HEK293 (cell line): ENCODE measurements around the gene ARMC7.

ENCODE experiments used
- AEBP2 ChIP-seq: fragments of 450-650 bp; formaldehyde crosslinking; IDR thresholded peaks from 2 replicates; pipeline ENCODE4 v1.5.1; 2016; ENCODE audit warnings: missing biosample characterization, missing genetic modification characterization, borderline replicate concordance
- ATF2 ChIP-seq: fragments of 450-650 bp; formaldehyde crosslinking; IDR thresholded peaks from 2 replicates; pipeline ENCODE4 v1.5.1; 2016; ENCODE audit warnings: missing biosample characterization, missing genetic modification characterization, low read depth
- GLIS1 ChIP-seq: fragments of 450-650 bp; formaldehyde crosslinking; IDR thresholded peaks from 2 replicates; pipeline ENCODE4 v1.5.1; 2016; ENCODE audit warnings: missing biosample characterization, missing genetic modification characterization
- KLF10 ChIP-seq: fragments of 450-650 bp; IDR thresholded peaks from 2 replicates; pipeline ENCODE4 v1.5.1; 2018; ENCODE audit warnings: missing biosample characterization, mild to moderate bottlenecking, missing genetic modification characterization
- KLF8 ChIP-seq: fragments of 450-650 bp; formaldehyde crosslinking; IDR thresholded peaks from 2 replicates; pipeline ENCODE4 v1.5.1; 2016; ENCODE audit warnings: missing biosample characterization, missing genetic modification characterization
- PRDM4 ChIP-seq: fragments of 450-650 bp; formaldehyde crosslinking; IDR thresholded peaks from 2 replicates; pipeline ENCODE4 v1.5.1; 2017; ENCODE audit warnings: missing biosample characterization, missing genetic modification characterization
- PRDM6 ChIP-seq: fragments of 450-650 bp; formaldehyde crosslinking; IDR thresholded peaks from 2 replicates; pipeline ENCODE4 v1.5.1; 2017; ENCODE audit warnings: missing biosample characterization, missing genetic modification characterization
- SCRT1 ChIP-seq: fragments of 450-650 bp; formaldehyde crosslinking; IDR thresholded peaks from 2 replicates; pipeline ENCODE4 v1.5.1; 2016; ENCODE audit warnings: missing biosample characterization, missing genetic modification characterization, borderline replicate concordance
- YY2 ChIP-seq: fragments of 450-650 bp; formaldehyde crosslinking; IDR thresholded peaks from 2 replicates; pipeline ENCODE4 v1.5.1; 2016; ENCODE audit warnings: missing biosample characterization, missing genetic modification characterization
- ZNF138 ChIP-seq: fragments of 450-650 bp; formaldehyde crosslinking; IDR thresholded peaks from 2 replicates; pipeline ENCODE4 v1.5.1; 2016; ENCODE audit warnings: missing biosample characterization, missing genetic modification characterization, borderline replicate concordance
- ZNF155 ChIP-seq: fragments of 450-650 bp; formaldehyde crosslinking; IDR thresholded peaks from 2 replicates; pipeline ENCODE4 v1.5.1; 2016; ENCODE audit warnings: missing biosample characterization, missing genetic modification characterization
- ZNF211 ChIP-seq: fragments of 450-650 bp; formaldehyde crosslinking; IDR thresholded peaks from 2 replicates; pipeline ENCODE4 v1.5.1; 2016; ENCODE audit warnings: low read depth, missing biosample characterization, missing genetic modification characterization
- ZNF274 ChIP-seq, 2 experiments: fragments of 200-500 bp in 1 of 2; fragments of 450-650 bp in 1 of 2; sonication (Bioruptor generic) in 1 of 2; formaldehyde crosslinking in 1 of 2; IDR thresholded peaks; 2 replicates each; pipeline versions ENCODE4 v1.5.1 to v1.6.1; 2014 to 2016; ENCODE audit warnings: borderline replicate concordance in 1 of 2, inconsistent platforms in 1 of 2, low read length in 1 of 2, missing biosample characterization in 1 of 2, missing genetic modification characterization in 1 of 2
- ZNF350 ChIP-seq: fragments of 450-650 bp; formaldehyde crosslinking; IDR thresholded peaks from 2 replicates; pipeline ENCODE4 v1.5.0; 2017; ENCODE audit warnings: missing biosample characterization, mild to moderate bottlenecking, missing genetic modification characterization
- ZNF398 ChIP-seq: fragments of 450-650 bp; formaldehyde crosslinking; IDR thresholded peaks from 2 replicates; pipeline ENCODE4 v1.5.1; 2017; ENCODE audit warnings: missing biosample characterization, missing genetic modification characterization
- ZNF423 ChIP-seq: fragments of 450-650 bp; formaldehyde crosslinking; IDR thresholded peaks from 2 replicates; pipeline ENCODE4 v1.5.1; 2016; ENCODE audit warnings: missing biosample characterization, missing genetic modification characterization
- ZNF510 ChIP-seq: fragments of 450-650 bp; formaldehyde crosslinking; IDR thresholded peaks from 2 replicates; pipeline ENCODE4 v1.5.1; 2018; ENCODE audit warnings: mild to moderate bottlenecking, missing genetic modification characterization, missing biosample characterization; ENCODE audit not compliant: insufficient replicate concordance
- ZNF548 ChIP-seq: fragments of 450-650 bp; formaldehyde crosslinking; IDR thresholded peaks from 2 replicates; pipeline ENCODE4 v1.5.1; 2016; ENCODE audit warnings: missing biosample characterization, missing genetic modification characterization
- ZNF549 ChIP-seq: fragments of 450-650 bp; IDR thresholded peaks from 2 replicates; pipeline ENCODE4 v1.5.1; 2018; ENCODE audit warnings: missing biosample characterization, missing genetic modification characterization, mild to moderate bottlenecking, inconsistent platforms, moderate library complexity
- ZNF600 ChIP-seq: fragments of 450-650 bp; formaldehyde crosslinking; IDR thresholded peaks from 2 replicates; pipeline ENCODE4 v1.5.1; 2016; ENCODE audit warnings: missing biosample characterization, missing genetic modification characterization
- ZNF621 ChIP-seq: fragments of 450-650 bp; formaldehyde crosslinking; IDR thresholded peaks from 2 replicates; pipeline ENCODE4 v1.5.1; 2017; ENCODE audit warnings: missing biosample characterization, missing genetic modification characterization
- ZNF692 ChIP-seq: fragments of 450-650 bp; formaldehyde crosslinking; IDR thresholded peaks from 2 replicates; pipeline ENCODE4 v1.5.1; 2016; ENCODE audit warnings: missing biosample characterization, missing genetic modification characterization
- ZNF76 ChIP-seq: fragments of 450-650 bp; formaldehyde crosslinking; IDR thresholded peaks from 2 replicates; pipeline ENCODE4; 2016; ENCODE audit warnings: low read depth, missing biosample characterization, missing genetic modification characterization, borderline replicate concordance
- ZSCAN23 ChIP-seq: fragments of 450-650 bp; formaldehyde crosslinking; IDR thresholded peaks from 2 replicates; pipeline ENCODE4 v1.5.1; 2016; ENCODE audit warnings: missing biosample characterization, missing genetic modification characterization
- ZSCAN4 ChIP-seq: fragments of 450-650 bp; formaldehyde crosslinking; IDR thresholded peaks from 2 replicates; pipeline ENCODE4 v1.5.1; 2017; ENCODE audit warnings: missing biosample characterization, missing genetic modification characterization

The ARMC7 gene

GRCh38 chr17:75131278-75132017, 21.7 kb downstream of the ARMC7 start, which contains the start of gene NT5C (continued):
- TF ChIP-seq ZNF211 (tag by site-specific recombination) (no peak), ZNF398 (tag by site-specific recombination) (peak; percentile 36), ZNF76 (0 out of 2 replicates have a peak, but pooled peaks have one; percentile 1), KLF8 (tag by site-specific recombination) (peak; percentile 53), ZNF350 (tag by site-specific recombination) (no peak), ZNF621 (tag by site-specific recombination) (no peak), PRDM6 (tag by site-specific recombination) (no peak), ZNF138 (tag by site-specific recombination) (no peak), GLIS1 (tag by site-specific recombination) (peak; percentile 55; the same call in 1 of the 2 replicates), ATF2 (tag by site-specific recombination) (no peak), ZSCAN4 (no peak), ZNF549 (no peak), ZNF548 (tag by site-specific recombination) (no peak), ZNF155 (tag by site-specific recombination) (no peak), ZNF274 (IDR thresholded peaks at IDR 0.05; ENCODE audit: low read length) (no peak), ZNF274 (tag by site-specific recombination; IDR thresholded peaks at IDR 0.05; ENCODE audit: borderline replicate concordance) (no peak), YY2 (tag by site-specific recombination) (0 out of 2 replicates have a peak, but pooled peaks have one; percentile 30), ZNF692 (tag by site-specific recombination) (no peak; the same call in none of the 2 replicates), SCRT1 (tag by site-specific recombination) (no peak), AEBP2 (tag by site-specific recombination) (no peak), PRDM4 (tag by site-specific recombination) (no peak), ZNF423 (tag by site-specific recombination) (peak; percentile 68), ZNF600 (tag by site-specific recombination) (no peak), ZNF510 (tag by site-specific recombination) (no peak), KLF10 (tag by site-specific recombination) (peak; percentile 77; the same call in 1 of the 2 replicates), ZSCAN23 (tag by site-specific recombination) (no peak)
